Stomach smooth muscle (tissue), 2 donors: ENCODE measurements around the gene CYP1A1.
"Not testable (repeated sequence)": the region's sequence is repeated elsewhere in the genome, so short reads cannot be mapped to it uniquely, and the experiment has no call there.

Experiments used
- H3K27ac ChIP-seq: one replicate; pipeline ENCODE4 v1.7.0; 2013; ENCODE audit warnings: mild to moderate bottlenecking, low read length, inconsistent platforms
- H3K27me3 ChIP-seq, 2 donors: one replicate each; pipeline ENCODE4 v1.7.0; 2013; ENCODE audit warnings: low read length in 2 of 2; ENCODE audit not compliant: insufficient read depth in 2 of 2, control insufficient read depth in 1 of 2
- H3K36me3 ChIP-seq, 2 donors: one replicate each; pipeline ENCODE4 v1.7.0; 2013; ENCODE audit warnings: low read length in 2 of 2; ENCODE audit not compliant: control insufficient read depth in 2 of 2, insufficient read depth in 2 of 2
- H3K4me1 ChIP-seq: one replicate; pipeline ENCODE4 v1.7.0; 2013; ENCODE audit warnings: low read length; ENCODE audit not compliant: control insufficient read depth, insufficient read depth
- H3K4me3 ChIP-seq, 2 donors: one replicate each; pipeline ENCODE4 v1.7.0; 2013; ENCODE audit warnings: low read length in 2 of 2
- H3K9ac ChIP-seq, 2 donors: one replicate each; pipeline ENCODE4 v1.7.0; 2013; ENCODE audit warnings: low read length in 2 of 2, mild to moderate bottlenecking in 1 of 2
- H3K9me3 ChIP-seq, 2 donors: one replicate each; pipeline ENCODE4 v1.7.0; 2013; ENCODE audit warnings: low read length in 2 of 2; ENCODE audit not compliant: control insufficient read depth in 2 of 2
- donor health status: healthy.
- donor health status: Pancreatic carcinoma.

CYP1A1 gene

DNA sequence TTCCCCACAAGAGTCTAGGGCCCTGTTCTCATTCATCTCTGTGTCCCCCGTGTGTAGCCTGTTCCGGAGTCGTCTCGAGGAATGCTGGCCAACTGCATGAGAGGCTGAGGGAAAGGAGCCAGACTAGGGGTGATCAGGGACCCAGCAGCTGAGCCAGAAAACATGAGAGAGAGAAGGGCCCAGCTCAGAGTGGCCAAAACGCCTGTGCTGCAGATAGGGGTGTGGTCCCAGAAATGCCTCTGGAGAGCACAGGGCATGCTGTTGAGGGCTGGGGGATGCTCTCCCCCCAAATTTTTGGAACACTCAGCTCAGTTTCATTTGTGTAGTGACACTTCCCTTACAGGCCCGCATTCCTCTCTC is 37.4 kb upstream of the CYP1A1 start:
- Histone ChIP-seq H3K27ac (no peak overlapping the region), H3K4me1 (no peaks in the 10 kb centered on the region), H3K36me3 (no peaks in the 10 kb centered on the region), H3K9me3 (no peaks in the 10 kb centered on the region), H3K27me3 (peaks cover 0 to 4% of the 10 kb centered on the region in 2 donors), H3K4me3 (no peak overlapping the region), H3K9ac (no peak overlapping the region)

DNA sequence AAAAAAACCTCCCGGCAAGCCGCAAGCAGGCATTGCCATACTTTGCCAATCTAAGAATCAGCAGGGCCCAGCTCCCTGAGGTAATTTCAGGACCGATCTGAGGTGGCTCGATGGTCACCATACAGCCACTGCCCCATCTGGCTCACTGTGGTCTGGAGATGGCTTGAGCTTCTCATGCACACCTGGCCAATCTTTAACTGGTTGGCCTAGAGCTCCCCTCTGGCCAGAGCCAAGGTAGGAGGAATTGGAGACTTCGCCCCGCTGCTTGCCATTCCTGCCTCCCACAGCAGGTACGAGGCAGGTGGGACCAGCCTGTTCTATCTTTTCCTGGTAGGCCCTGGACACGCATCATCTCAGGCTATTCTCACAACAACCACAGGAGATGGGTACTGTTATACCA is 33.4 kb upstream of the CYP1A1 start:
- H3K9ac ChIP-seq = no peak overlapping the region
- peaks cover 0 to 3% of the 10 kb centered on the region in 2 donors for H3K27me3 ChIP-seq
- H3K36me3 ChIP-seq = no peaks in the 10 kb centered on the region
- H3K4me3 ChIP-seq = no peak overlapping the region
- no peak overlapping the region for H3K27ac ChIP-seq
- no peaks in the 10 kb centered on the region for H3K4me1 ChIP-seq
- H3K9me3 ChIP-seq = no peaks in the 10 kb centered on the region

DNA sequence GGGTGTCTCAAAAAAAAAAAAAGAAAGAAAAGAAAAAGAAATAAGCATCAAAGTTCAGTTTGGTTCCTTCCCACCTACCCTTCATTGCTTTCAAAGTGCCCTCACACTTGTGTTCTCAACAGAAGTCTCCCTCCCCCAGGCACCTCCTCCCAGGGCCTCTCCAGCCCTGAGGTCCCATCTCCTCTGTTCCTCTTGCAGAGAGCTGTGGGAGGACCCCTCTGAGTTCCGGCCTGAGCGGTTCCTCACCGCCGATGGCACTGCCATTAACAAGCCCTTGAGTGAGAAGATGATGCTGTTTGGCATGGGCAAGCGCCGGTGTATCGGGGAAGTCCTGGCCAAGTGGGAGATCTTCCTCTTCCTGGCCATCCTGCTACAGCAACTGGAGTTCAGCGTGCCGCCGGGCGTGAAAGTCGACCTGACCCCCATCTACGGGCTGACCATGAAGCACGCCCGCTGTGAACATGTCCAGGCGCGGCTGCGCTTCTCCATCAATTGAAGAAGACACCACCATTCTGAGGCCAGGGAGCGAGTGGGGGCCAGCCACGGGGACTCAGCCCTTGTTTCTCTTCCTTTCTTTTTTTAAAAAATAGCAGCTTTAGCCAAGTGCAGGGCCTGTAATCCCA is 29.4 kb upstream of the CYP1A1 start:
- Histone ChIP-seq H3K27ac (no peak overlapping the region), H3K9me3 (no peaks in the 10 kb centered on the region), H3K4me3 (no peak overlapping the region), H3K9ac (no peak overlapping the region), H3K27me3 (peaks cover 2 to 6% of the 10 kb centered on the region in 2 donors), H3K36me3 (no peaks in the 10 kb centered on the region), H3K4me1 (no peaks in the 10 kb centered on the region)

DNA sequence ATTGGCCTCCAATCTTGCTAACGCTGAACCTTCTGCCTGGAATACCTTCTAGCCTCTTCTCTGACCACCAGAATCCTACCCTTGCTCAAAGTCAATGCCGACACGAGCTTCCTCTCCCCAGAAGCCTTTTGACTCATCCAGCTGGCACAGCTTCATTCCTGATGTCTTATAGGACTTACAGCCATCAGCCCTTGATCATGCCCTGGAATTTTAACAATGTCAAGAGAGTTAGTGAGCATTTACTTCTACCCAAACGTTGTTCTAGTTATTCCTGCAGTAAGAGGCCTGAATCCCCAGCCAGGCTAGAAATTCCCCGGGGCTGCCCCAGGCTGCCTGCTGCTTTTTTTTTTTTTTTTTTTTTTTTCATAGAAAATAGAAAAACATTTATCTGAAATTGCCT is 27.2 kb upstream of the CYP1A1 start:
- no peaks in the 10 kb centered on the region for H3K4me1 ChIP-seq
- H3K36me3 ChIP-seq = no peaks in the 10 kb centered on the region
- H3K9ac ChIP-seq = no peak overlapping the region
- H3K27ac ChIP-seq = no peak overlapping the region
- peaks cover 2 to 6% of the 10 kb centered on the region in 2 donors for H3K27me3 ChIP-seq
- no peaks in the 10 kb centered on the region for H3K9me3 ChIP-seq
- no peak overlapping the region for H3K4me3 ChIP-seq

DNA sequence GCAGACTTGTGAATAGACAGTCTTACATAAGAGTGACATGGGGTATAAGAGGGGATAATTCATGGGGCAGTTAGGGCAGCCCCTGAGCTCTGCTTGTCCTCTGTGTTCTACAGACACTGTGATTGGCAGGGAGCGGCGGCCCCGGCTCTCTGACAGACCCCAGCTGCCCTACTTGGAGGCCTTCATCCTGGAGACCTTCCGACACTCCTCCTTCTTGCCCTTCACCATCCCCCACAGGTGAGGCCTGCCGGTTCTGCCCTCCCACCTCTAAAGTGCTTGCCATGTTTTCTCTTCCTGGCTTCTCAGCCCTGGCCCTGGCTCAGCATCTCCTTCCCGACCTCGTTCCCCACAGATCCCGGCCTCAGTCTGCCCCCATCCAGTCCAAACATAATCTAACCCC is 26.7 kb upstream of the CYP1A1 start:
- no peaks in the 10 kb centered on the region for H3K9me3 ChIP-seq
- H3K27me3 ChIP-seq = peaks cover 2 to 6% of the 10 kb centered on the region in 2 donors
- no peak overlapping the region for H3K9ac ChIP-seq
- H3K4me3 ChIP-seq = no peak overlapping the region
- H3K27ac ChIP-seq = no peak overlapping the region
- H3K36me3 ChIP-seq = no peaks in the 10 kb centered on the region
- no peaks in the 10 kb centered on the region for H3K4me1 ChIP-seq

DNA sequence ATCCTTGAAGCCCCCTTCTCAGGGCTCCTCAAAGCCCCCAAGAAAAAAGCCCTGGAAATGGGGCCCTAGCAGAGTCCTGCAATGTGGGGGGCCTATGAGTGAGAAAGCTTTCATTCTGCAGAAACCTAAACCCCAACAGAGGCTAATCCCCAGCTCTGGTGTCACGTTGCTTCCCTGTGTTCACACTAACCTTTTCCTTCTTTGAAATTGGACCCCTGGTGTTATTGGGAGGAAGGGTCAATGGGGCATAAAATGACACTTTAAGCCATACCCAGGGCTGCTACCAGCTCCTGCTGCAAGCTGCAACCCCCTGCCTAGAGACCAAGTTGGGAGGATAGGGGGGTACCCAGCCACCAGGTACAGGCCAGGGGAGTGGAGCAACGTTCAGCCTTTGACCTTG is 25.4 kb upstream of the CYP1A1 start:
- no peak overlapping the region for H3K9ac ChIP-seq
- no peak overlapping the region for H3K4me3 ChIP-seq
- peaks cover 2 to 6% of the 10 kb centered on the region in 2 donors for H3K27me3 ChIP-seq
- H3K36me3 ChIP-seq = no peaks in the 10 kb centered on the region
- H3K9me3 ChIP-seq = no peaks in the 10 kb centered on the region
- H3K4me1 ChIP-seq = no peaks in the 10 kb centered on the region
- no peak overlapping the region for H3K27ac ChIP-seq

DNA sequence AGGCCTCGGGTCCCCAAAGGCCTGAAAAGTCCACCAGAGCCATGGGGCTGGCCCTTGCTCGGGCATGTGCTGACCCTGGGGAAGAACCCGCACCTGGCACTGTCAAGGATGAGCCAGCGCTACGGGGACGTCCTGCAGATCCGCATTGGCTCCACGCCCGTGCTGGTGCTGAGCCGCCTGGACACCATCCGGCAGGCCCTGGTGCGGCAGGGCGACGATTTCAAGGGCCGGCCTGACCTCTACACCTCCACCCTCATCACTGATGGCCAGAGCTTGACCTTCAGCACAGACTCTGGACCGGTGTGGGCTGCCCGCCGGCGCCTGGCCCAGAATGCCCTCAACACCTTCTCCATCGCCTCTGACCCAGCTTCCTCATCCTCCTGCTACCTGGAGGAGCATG is 24.5 kb upstream of the CYP1A1 start:
- Histone ChIP-seq H3K4me3 (no peak overlapping the region), H3K36me3 (no peaks in the 10 kb centered on the region), H3K27ac (no peak overlapping the region), H3K9me3 (no peaks in the 10 kb centered on the region), H3K9ac (no peak overlapping the region), H3K27me3 (peaks cover 2 to 6% of the 10 kb centered on the region in 2 donors), H3K4me1 (no peaks in the 10 kb centered on the region)

DNA sequence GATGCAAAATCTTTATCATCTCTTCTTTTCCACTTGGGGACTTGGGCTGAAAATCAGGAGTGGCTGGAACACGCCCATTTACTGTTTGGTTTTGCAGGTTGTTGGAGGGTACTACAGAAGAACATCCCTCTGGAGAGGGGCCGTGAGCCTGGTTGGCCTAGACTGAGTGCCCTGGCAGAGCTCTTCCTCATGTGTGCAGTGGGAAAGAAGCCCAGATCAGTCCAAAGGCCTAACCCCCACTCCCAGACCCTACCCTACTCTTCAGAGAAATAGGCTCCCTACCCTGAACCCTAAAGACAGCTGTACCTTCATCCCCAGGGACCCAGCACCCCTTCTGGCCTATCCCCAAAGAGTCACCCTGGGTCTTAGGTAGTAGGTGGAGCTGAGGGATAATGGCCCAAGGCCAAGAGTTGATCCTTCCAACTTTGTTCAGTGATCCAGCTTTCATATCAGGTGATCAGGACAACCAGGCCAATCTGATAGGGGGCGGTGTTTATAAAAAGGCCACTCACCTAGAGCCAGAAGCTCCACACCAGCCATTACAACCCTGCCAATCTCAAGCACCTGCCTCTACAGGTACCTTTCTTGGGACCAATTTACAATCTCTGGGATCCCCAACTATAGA is 23.1 kb upstream of the CYP1A1 start, which contains the start of gene CYP1A2:
Gene CYP1A2 (plus strand): TSS at position 524 of the 625 bp plus-strand sequence. CDS start 894 bp downstream, outside the sequence.
- Histone ChIP-seq H3K36me3 (no peaks in the 10 kb centered on the region), H3K27me3 (peaks cover 2 to 6% of the 10 kb centered on the region in 2 donors), H3K4me1 (no peaks in the 10 kb centered on the region), H3K27ac (no peak within 1 kb of the TSS), H3K9me3 (no peaks in the 10 kb centered on the region), H3K9ac (no peak within 1 kb of the TSS), H3K4me3 (no peak within 1 kb of the TSS)

DNA sequence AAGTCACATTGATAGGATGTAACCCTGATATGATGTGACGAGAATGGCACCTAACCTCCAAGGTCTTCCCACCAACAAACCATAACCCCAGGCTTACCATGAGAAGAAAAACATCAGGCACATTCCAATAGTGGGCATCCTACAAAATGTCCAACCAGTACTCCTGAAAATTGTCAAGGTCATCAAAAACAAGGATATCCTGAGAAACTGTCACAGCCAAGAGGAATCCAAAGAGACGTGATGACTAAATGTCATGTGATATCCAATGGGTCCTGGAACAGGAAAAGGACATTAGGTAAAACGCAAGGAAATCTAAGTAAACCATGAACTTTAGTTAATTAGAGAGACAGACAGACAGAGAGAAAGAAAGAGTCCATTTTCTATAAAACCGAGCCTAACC is 21.1 kb upstream of the CYP1A1 start:
- peaks cover 0 to 4% of the 10 kb centered on the region in 2 donors for H3K9me3 ChIP-seq
- H3K36me3 ChIP-seq = no peaks in the 10 kb centered on the region
- H3K4me1 ChIP-seq = no peaks in the 10 kb centered on the region
- H3K4me3 ChIP-seq = no peak overlapping the region
- no peak overlapping the region for H3K27ac ChIP-seq
- no peak overlapping the region for H3K9ac ChIP-seq
- H3K27me3 ChIP-seq = peaks cover 2 to 3% of the 10 kb centered on the region in 2 donors

DNA sequence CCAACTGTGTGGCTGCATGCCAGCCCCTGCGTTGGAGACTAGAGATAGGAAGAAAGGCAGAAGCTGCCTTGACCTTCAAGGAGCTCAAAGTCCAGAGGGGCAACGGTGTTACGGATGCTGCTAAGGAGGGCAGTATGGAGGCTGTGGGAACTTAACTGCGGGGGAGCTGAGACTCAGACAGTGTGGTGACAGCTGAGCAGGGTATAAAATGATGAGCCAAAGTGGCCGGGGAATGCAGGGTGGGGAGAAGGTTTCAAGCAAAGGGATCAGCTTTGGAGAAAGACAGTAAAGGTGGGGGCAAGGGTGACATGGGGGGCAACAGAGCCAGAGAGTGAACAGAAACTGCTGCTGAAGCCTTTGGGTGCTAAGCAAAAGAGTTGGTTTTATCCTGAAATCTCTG is 17.1 kb upstream of the CYP1A1 start:
- no peak overlapping the region for H3K4me3 ChIP-seq
- H3K4me1 ChIP-seq = no peaks in the 10 kb centered on the region
- H3K9ac ChIP-seq = no peak overlapping the region
- H3K27ac ChIP-seq = no peak overlapping the region
- peaks cover 0 to 2% of the 10 kb centered on the region in 2 donors for H3K27me3 ChIP-seq
- H3K9me3 ChIP-seq = peaks cover 0 to 4% of the 10 kb centered on the region in 2 donors
- no peaks in the 10 kb centered on the region for H3K36me3 ChIP-seq

DNA sequence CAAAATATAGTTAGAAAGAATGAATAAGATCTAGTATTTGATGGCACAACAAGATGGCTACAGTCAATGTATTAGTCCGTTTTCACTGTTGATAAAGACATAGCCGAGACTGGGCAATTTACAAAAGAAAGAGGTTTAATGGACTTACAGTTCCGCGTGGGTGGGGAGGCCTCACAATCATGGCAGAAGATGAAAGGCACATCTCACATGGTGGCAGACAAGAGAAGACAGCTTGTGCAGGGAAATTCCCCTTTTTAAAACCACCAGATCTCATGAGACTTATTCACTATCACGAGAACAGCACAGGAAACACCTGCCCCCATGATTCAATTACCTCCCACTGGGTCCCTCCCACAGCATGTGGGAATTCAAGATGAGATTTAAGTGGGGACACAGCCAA is 12.9 kb upstream of the CYP1A1 start:
- H3K27me3 ChIP-seq = peaks cover 6 to 13% of the 10 kb centered on the region in 2 donors
- not testable (repeated sequence) for H3K27ac ChIP-seq, H3K9ac ChIP-seq, H3K36me3 ChIP-seq, H3K4me3 ChIP-seq, H3K4me1 ChIP-seq, H3K9me3 ChIP-seq
